ENCODE measurements around the gene DDA1.

DNA sequence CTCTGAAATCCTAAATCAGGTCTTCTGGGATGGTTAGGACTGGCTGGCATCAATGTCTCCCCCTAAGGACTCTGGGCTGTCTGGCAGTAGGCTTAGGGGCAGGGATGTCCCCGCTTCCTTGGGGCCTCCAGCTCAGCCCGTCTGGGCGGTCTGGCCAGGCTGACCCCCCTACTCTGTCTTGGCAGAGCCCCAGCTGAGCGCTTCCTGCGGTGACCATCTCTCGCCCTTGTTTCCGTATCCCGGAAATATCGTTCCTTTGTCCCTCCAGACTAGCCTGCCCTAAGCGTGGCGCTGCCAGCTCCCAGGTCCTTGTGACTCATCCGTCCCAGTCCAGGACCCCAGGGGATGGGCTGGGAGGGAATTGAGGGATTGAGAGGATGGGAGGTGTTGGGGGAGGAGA lies 39.3 kb downstream of the DDA1 start:
- TF ChIP-seq, protein P1, sequence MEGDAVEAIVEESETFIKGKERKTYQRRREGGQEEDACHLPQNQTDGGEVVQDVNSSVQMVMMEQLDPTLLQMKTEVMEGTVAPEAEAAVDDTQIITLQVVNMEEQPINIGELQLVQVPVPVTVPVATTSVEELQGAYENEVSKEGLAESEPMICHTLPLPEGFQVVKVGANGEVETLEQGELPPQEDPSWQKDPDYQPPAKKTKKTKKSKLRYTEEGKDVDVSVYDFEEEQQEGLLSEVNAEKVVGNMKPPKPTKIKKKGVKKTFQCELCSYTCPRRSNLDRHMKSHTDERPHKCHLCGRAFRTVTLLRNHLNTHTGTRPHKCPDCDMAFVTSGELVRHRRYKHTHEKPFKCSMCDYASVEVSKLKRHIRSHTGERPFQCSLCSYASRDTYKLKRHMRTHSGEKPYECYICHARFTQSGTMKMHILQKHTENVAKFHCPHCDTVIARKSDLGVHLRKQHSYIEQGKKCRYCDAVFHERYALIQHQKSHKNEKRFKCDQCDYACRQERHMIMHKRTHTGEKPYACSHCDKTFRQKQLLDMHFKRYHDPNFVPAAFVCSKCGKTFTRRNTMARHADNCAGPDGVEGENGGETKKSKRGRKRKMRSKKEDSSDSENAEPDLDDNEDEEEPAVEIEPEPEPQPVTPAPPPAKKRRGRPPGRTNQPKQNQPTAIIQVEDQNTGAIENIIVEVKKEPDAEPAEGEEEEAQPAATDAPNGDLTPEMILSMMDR (IDR thresholded peaks at IDR 0.05): no peak
- no peak for TF ChIP-seq POLR2AphosphoS5 (IDR thresholded peaks at IDR 0.05)

All from transverse colon (tissue), 4 donors.